Osteocyte (in vitro differentiated cells): ENCODE data around the gene MSLN. TPM values are rescaled to one million over a fixed set of nuclear protein-coding genes. Genes with fewer than 3 reads are reported as not detected.

ENCODE experiments used
- DNase-seq: peaks from one replicate; pipeline ENCODE4 v3.0.0; 2021; ENCODE audit warnings: mixed read lengths; ENCODE audit not compliant: unreplicated experiment; ENCODE audit errors: extremely low spot score
- H3K27ac Mint-ChIP-seq: one replicate; pipeline ENCODE4 v1.8.0; 2021; ENCODE audit warnings: mild to moderate bottlenecking, mixed read lengths; ENCODE audit not compliant: unreplicated experiment
- H3K27me3 Mint-ChIP-seq: one replicate; pipeline ENCODE4 v1.8.0; 2021; ENCODE audit warnings: mixed read lengths; ENCODE audit not compliant: unreplicated experiment
- H3K36me3 Mint-ChIP-seq: one replicate; pipeline ENCODE4 v1.8.0; 2021; ENCODE audit warnings: mixed read lengths; ENCODE audit not compliant: unreplicated experiment
- H3K4me1 Mint-ChIP-seq: one replicate; pipeline ENCODE4 v1.8.0; 2021; ENCODE audit warnings: mixed read lengths; ENCODE audit not compliant: unreplicated experiment
- H3K4me3 Mint-ChIP-seq: one replicate; pipeline ENCODE4 v1.8.0; 2021; ENCODE audit warnings: mild to moderate bottlenecking, moderate library complexity, mixed read lengths; ENCODE audit not compliant: unreplicated experiment
- H3K9me3 Mint-ChIP-seq: one replicate; pipeline ENCODE4 v1.8.0; 2021; ENCODE audit warnings: mixed read lengths; ENCODE audit not compliant: unreplicated experiment
- CTCF ChIP-seq: fragments of 200-600 bp; sonication (generic); IDR thresholded peaks from 2 replicates; pipeline ENCODE4 v1.5.0; 2021; ENCODE audit warnings: antibody characterized with exemption, mild to moderate bottlenecking, moderate library complexity
- total RNA-seq: library from RNA; stranded (reverse); gene quantifications from 2 replicates; pipeline ENCODE4 v1.2.1, GENCODE V29; 2021

Gene MSLN
- total RNA-seq, 1 donor from 2014 or later, result 0.19 TPM

GRCh38 chr16:769184-769784 lies 8.8 kb downstream of the MSLN start:
- no peaks in the 10 kb centered on the region for H3K4me1 Mint-ChIP-seq

GRCh38 chr16:769934-770333 lies 9.4 kb downstream of the MSLN start:
- Mint-ChIP-seq H3K9me3 (no peaks in the 10 kb centered on the region), H3K4me1 (no peaks in the 10 kb centered on the region), H3K36me3 (no peaks in the 10 kb centered on the region), H3K27ac (no peak overlapping the region), H3K4me3 (no peak overlapping the region), H3K27me3 (no peaks in the 10 kb centered on the region)
- no peak for TF ChIP-seq CTCF
- no peak for DNase-seq

More at GRCh38 chr16:769184-769784, 8.8 kb downstream of the MSLN start:
- DNase-seq, result no peak
- no peak overlapping the region for H3K4me3 Mint-ChIP-seq
- no peak overlapping the region for H3K27ac Mint-ChIP-seq
- H3K36me3 Mint-ChIP-seq, result no peaks in the 10 kb centered on the region
- H3K27me3 Mint-ChIP-seq, result no peaks in the 10 kb centered on the region
- no peak for TF ChIP-seq CTCF
- no peaks in the 10 kb centered on the region for H3K9me3 Mint-ChIP-seq

GRCh38 chr16:770411-770810 lies 9.9 kb downstream of the MSLN start:
- no peaks in the 10 kb centered on the region for H3K9me3 Mint-ChIP-seq
- no peaks in the 10 kb centered on the region for H3K4me1 Mint-ChIP-seq
- DNase-seq, result no peak
- no peak overlapping the region for H3K27ac Mint-ChIP-seq
- no peak overlapping the region for H3K4me3 Mint-ChIP-seq
- H3K27me3 Mint-ChIP-seq, result no peaks in the 10 kb centered on the region
- no peaks in the 10 kb centered on the region for H3K36me3 Mint-ChIP-seq
- TF ChIP-seq CTCF, result no peak

GRCh38 chr16:772959-773358 lies 12.4 kb downstream of the MSLN start:
- H3K27ac Mint-ChIP-seq, result no peak overlapping the region
- H3K4me3 Mint-ChIP-seq, result no peak overlapping the region
- H3K4me1 Mint-ChIP-seq, result peaks cover 4% of the 10 kb centered on the region

More at GRCh38 chr16:772959-773358, 12.4 kb downstream of the MSLN start:
- no peak for DNase-seq
- Mint-ChIP-seq H3K27me3 (no peaks in the 10 kb centered on the region), H3K36me3 (no peaks in the 10 kb centered on the region), H3K9me3 (no peaks in the 10 kb centered on the region)
- no peak for TF ChIP-seq CTCF
